Myocyte (in vitro differentiated cells): ENCODE measurements around the gene RNF17. TPM values are rescaled to one million over a fixed set of nuclear protein-coding genes. Genes with fewer than 3 reads are reported as not detected.
"Not testable (repeated sequence)": the region's sequence is repeated elsewhere in the genome, so short reads cannot be mapped to it uniquely, and the experiment has no call there.

ENCODE experiments used
- DNase-seq: peaks from one replicate; pipeline ENCODE4 v3.0.0-alpha.2; 2012; ENCODE audit warnings: low read depth
- total RNA-seq: library from RNA; depleted of rRNA; stranded (reverse); fragments of >200 nt; gene quantifications from 2 replicates; pipeline ENCODE4 v1.2.3, GENCODE V29; 2014

Gene RNF17
- total RNA-seq, 1 donor from 2014 or later = not detected

DNA sequence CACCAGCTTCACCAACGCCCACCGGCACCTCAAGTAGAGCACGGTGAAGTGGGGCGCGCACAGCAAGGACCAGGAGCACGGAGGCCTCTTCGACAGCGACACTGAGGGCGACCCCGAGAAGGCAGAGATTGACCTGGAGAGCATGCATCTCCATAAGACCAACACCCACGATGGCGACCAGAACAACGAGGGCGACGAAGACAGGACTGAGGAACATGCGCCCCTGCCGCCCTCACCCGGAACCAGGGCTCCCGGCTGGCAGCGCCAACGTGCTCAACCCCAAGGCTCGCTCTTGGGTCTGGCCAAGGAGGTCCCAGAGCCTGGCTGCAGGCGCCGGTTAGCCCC lies 18.5 kb upstream of the RNF17 start:
- DNase-seq = no peak

DNA sequence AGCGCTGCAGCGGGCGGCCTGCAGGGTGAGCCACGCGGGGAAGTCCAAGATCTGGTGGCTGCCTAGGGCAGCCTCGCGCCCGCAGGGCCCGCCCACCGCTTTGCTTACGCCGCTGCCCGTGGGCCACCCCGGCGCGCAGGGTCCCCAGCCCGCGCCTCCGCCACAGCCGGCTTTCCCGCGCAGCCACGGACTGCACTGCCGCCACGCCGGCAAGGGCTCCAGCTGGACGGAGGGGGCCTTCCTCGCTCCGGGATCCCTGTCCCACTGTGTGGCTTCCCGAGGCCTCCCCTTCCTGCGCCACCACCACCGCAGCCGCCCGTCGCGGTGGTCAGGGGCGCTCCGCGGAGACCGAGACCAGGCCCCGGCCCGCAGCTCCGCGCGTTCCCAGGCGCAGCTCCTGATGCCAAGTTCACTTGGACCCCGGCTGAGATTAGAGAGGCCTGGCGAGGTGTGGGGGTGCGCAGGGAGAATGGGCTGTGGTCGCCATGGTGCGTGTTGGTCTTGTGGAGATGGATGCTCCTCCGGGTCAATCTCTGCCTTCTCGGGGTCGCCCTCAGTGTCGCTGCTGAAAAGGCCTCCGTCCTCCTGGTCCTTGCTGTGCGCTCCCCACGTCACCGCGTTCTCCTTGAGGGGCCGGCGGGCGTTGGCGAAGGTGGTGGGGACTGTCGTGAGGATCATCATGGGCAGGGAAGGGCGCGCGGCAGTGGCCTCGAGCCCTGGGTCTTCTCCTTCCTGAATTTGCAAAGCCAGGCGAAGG lies 17.9 kb upstream of the RNF17 start:
- DNase-seq = no peak

DNA sequence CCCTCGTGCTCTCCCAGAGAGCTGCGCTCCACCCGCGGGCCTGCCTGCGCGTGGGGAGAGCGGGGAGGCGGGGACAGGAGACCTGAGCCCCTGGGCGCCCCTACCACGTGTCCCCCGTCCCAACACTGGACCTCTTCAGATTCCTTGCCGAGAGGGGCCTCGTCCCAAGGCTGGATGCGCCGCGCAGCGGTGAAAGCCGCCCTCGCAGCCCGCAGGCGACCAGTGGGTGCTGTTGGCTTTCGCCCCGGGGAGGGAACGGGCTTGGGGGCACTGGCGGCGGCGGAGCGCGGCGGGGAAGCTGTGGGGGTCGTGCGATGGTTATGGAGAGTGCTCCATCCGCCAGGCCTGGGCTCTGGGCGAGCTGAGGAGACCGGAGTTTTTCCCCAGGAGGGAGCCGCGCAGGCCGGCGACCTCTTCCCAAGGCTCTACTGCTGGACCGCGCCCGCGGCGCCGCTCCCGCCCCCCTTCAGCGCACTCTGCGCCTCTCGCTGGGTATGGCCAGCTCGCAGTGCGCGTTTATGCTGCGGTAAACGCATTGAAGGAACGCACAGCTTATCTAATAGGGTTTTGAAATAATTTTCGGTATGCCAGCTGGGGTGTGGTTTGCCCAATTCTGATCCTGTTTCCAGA lies 17.2 kb upstream of the RNF17 start:
- DNase-seq = no peak

DNA sequence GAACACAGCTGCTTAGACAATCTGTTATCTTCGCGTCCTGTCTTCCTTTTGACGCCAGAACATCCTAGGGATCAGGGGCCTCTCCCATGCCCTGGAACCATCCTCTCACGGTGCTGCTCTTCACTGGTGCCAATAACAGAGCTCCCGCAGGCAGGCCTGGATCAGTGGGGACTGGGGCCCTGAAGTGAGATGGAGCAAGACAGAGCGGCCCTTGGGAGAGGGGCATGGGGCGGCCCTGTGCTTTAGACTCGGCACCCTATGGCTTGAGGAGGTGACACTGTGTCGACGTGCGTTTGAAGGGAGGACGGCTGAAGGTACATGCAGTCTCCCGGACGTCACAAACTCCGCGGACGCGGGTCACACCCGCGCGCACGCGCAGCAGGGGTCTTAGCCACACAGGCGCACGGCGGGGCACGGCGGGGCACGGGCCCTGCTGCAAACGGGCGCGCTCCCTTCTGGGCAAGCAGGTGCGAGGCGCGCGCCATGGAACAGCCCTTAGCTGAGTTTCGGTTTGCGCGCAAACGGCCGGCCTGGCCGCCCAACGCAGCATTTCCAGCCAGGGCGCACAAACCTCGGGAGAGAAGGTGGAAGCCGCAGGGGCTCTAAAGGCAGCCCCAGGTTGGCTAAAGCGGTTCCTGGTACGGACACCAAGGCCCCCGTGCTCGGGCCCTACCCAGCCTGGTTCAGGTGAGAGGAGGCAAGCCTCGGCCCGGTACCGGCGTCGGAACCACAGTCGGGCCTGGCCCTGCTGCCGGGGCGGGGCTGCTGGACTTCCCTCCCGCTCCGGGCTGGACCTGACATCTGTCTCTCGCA lies 16.5 kb upstream of the RNF17 start:
- DNase-seq = peak; percentile 6

DNA sequence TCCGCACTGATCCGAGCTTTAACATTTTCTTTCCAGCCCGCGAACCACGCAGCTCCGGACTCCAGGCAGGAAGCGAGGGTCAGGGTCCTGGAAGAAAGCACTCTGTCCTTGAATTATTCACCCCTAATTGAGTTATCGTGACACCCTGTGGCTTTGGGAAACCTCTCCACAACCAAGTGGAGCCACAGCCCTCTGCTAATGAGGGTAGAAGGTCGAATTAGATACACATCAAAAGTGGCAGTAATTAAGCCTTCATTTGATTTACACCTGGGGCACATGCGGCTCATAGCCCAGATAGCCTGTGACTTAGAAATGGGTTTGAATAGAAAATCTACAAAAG lies 15.9 kb upstream of the RNF17 start:
- no peak for DNase-seq

DNA sequence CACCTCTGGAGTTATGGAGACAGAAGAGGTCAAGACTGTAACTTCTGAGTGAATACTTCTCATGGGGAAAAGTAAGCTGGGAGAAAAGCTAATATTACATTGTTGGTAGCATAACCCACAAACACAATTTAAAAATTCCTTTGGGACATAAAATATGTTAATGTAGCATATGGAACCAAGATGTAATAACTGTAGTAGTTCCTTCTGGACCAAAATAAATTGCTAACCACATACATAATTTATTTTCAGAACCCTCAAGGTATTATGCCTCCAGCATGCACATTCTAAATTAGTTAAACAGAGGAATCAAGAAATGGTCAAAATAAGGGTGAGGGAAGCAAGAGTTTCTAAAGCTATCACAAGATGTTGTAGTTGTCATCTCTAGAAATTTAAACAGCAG lies 4.8 kb upstream of the RNF17 start:
- no peak for DNase-seq

DNA sequence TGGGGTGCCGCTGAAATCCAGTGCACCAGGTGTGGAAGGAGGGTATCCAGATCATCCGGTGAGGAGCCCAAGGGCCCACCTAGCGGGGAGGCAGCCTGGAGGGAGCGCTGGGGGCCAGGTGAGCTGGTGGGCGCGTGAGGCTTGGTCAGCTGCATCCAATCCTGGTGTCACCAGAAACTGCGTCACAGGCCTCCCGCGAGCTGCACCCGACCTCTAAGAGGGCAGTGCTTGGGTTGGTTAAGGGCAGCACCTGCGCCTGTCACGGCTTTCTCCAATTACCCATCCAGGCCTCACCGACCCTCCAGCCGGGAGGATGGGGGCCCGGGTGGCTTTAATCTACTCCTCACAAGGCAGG lies 284 bp downstream of the RNF17 start:
- DNase-seq = no peak

DNA sequence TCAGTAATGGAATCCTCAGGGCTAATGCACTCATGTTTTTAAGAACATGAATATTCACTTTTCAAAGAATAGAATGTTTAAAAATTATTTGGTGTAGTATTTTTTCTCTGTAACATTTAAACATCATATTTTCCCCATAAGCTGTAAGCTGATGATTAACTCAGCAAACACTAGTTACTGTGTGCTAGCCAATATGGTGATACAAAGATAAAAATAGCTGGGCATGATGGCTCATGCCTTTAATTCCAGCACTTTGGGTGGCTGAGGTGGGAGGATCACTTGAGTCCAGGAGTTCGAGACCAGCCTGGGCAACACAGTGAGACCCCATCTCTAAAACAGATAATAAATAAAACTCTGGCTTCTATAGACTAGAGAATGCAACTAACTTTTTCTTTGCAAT lies 13.2 kb downstream of the RNF17 start:
- no peak for DNase-seq

DNA sequence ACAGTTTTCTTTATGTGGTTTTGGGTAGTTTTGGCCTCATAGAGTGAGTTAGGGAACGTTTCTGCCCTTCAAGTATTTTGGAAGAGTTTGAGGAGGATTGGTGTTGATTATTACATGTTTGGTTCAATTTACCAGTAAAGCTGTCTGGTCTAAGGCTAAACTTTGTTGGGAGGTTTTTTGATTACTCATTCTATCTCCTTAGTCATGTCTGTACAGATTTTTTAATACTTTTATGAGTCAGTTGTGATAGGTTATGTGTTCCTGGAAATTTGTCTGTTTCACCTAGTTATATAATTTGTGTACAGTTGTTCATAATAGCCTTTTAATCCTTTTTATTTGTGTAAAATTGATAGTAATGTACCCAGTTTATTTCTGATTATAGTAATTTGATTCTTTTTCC lies 20.4 kb downstream of the RNF17 start:
- DNase-seq = no peak

DNA sequence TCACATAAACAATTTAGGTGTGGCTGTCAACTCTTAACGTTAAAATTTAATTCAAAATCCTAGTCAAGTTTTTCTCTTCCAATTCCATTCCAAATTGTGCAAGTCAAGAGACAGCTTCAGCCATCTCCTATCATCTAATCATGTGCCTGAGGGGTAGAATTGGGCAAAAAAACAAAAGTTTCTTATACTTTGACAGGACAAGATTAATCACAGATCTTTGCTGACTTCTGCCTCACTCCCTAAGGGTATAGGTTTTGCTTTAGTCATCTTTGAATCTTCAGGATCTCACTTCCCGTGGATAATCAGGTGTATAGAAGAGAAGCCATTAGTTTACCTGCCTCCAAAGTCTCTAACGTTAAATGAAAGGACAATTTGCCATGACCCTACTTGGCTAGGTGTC lies 24.6 kb downstream of the RNF17 start:
- no peak for DNase-seq

DNA sequence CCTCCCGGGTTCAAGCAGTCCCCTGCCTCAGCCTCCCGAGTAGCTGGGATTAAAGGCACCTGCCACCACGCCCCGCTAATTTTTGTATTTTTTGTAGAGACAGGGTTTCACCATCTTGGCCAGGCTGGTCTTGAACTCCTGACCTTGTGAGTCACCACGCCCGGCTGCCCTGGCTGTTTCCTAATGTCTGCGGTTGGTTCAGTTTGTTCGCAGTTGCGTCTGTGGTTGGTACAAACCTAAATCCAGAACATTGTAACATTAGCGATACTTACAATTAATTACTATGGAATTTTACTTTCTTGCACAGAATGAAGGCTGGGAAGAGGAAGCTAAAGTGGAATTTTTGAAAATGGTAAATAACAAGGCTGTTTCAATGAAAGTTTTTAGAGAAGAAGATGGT lies 38.1 kb downstream of the RNF17 start:
- peak; percentile 45 for DNase-seq

DNA sequence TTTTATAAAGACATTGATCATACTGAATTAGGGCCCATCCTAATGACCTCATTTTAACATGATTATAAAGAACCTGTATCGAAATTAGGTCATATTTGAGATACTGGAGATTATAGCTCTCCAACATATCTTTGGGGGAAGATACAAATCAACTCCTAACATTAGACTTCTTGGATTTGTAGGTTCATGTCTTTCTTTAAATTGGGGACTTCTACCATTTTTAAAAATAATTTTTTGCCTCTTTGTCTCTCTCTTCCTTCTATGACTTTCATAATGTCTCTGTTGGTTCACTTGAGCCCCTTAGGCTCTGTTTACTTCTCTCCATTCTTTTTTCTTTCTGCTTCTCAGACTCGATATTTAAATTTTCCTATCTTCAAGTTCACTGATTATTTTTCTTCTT lies 57.2 kb downstream of the RNF17 start:
- no peak for DNase-seq

DNA sequence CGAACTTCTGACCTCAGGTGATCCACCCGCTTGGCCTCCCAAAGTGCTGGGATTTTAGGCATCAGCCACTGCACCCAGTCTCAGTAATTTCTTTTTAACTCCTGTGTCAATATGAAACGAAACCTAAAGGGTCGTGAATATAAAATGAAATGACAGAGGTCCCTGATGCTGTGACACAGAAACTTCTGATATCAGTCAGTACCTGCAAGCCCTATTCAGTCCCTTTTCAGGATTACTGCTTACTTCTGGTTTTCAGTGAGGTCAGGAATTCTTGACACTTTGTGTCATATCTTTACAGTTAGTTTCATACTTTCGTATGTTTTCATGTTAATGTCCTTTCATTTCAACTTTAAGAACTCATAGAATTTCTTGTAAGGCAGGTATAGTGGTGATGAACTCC lies 58.7 kb downstream of the RNF17 start:
- DNase-seq = no peak

DNA sequence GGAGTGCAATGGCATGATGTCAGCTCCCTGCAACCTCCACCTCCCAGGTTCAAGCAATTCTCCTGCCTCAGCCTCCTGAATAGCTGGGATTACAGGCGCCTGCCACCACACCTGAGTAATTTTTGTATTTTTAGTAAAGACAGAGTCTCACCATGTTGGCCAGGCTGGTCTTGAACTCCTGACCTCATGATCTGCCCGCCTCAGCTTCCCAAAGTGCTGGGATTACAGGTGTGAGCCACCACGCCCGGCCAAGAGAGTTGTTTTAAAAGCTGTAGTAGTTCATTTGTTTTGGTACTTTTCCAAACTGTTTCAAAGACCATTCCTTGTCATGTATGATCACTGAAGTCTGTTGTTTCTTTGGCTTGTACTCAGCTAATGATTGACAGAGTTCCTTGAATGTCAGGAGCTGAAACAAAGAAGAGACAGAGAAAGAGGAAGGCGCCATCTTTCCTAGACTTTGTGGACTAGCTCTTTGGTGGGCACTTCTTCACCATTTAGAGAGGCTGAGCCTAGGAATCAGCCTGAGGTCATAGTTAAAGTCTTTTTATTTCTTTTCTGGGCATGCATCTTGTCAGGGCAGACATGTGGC lies 59.2 kb downstream of the RNF17 start:
- DNase-seq = not testable (repeated sequence)

DNA sequence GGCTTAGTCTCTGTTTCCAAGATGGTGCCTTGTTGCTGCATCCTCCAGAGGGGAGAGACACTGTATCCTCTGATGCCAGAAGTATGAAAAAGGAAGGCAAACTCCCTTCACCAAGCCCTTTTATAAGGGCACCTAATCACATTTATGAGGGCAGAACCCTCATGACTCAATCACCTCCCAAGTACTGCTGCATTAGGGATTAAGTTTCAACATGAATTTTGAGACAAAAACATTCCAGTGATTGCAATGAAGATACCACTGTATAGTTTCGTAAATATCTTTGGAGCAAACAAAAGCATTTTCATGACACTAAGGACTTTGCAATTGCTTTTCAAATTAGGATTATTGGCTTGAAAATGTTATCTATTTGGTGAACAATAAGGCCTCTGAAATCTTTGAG lies 63.8 kb downstream of the RNF17 start:
- DNase-seq = no peak

DNA sequence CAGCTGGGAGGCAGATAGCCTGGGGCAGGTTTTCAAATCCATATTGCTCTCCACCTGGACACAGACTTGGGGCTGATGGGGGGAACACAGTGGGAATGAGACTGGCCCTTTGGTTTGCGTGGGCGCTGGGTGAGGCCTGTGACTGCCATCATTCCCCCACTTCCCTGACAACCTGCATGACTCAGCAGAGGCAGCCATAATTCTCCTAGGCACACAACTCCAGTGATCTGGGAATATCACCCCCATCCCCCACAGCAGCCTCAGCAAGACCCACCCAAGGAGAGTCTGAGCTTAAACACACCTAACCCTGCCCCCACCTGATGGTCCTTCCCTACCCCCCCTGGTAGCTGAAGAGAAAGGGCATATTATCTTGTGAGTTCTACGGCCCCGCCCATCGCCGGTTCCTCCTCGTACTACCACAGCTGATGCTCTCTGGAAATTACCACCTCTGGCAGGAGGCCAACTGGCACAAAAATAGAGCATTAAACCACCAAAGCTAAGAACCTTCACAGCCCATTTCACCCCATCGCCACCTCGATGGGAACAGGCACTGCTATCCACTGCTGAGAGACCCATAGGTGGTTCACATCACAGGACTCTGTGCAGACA lies 71.0 kb downstream of the RNF17 start:
- peak; percentile 15 for DNase-seq

DNA sequence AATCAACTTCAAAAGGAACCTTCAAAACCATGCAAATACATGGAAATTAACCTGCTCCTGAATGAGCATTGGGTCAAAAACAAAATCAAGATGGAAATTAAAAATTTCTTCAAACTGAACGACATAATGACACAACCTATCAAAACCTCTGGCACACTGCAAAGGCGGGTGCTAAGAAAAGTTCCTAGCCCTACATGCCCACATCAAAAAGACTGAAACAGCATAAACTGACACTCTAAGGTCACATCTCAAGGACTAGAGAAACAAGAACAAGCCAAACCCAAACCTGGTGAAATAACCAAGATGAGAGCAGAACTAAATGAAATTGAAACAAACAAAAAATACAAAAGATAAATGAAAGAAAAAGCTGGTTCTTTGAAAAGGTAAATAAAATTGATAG lies 73.6 kb downstream of the RNF17 start:
- DNase-seq = not testable (repeated sequence)

DNA sequence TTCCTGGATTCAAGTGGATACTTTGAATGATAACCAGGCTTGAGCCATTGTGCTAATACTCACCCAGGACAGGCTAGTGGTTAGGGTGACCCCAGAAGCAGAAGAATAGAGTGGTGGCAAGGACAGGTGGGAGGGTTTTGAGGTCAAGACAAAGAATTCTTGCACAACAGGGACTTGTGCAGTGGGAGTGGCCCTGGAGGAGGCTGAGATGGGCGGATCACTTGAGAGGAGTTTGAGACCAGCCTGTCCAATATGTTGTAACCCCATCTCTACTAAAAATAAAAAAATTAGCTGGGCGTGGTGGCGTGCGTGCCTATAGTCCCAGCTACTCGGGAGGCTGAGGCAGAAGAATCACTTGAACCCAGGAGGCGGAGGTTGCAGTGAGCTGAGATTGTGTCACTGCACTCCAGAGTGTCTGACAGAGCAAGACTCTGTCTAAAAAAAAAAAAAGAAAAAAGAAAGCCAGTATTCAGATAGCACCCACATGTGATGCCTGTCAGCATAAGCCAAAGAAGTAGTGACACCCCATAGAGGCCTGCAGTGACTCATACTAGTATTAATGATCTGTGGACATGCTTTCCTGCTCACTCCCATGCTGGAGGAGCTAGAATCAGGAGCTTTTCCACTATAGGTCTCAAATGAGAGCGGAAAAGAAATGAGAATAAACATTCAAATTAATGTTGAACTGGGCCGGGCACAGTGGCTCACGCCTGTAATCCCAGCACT lies 78.7 kb downstream of the RNF17 start:
- peak; percentile 29 for DNase-seq

DNA sequence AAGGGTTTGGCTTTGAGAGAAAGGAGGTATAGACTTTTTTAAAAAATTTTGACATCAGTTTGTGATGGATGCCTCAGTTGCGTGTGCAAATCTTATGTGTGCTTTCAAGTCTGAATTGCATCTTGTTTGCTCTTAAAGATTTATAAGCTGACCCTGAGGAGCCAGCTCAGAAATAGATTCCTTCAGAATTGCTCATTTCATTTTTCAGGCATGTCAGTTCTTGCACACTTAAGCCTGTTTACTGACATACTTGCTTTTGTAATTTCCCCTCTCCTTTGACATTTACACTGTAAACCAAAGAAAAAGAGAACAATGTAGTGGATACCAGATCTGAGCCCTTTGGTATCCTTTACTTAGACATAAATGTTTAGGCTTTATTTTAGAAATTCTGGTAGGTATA lies 87.6 kb downstream of the RNF17 start:
- no peak for DNase-seq

DNA sequence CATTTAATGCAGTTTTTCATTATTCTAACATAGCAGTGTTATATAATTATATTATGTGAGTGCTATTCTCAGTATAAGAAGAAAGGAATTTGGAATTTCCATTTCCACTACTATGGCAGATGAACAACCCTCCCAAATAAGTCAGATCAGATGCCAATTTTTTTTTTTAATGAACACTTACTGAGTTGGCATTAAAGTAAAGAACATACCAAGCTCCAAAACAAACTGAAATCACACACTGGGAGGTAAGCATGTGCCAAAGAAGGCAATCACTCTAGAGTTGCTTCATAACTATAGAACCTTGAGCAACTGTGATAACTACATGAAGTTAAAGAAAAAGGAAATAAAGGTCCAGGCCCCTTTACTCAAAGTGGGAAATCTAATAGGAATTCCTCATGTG lies 90.3 kb downstream of the RNF17 start:
- DNase-seq = no peak

DNA sequence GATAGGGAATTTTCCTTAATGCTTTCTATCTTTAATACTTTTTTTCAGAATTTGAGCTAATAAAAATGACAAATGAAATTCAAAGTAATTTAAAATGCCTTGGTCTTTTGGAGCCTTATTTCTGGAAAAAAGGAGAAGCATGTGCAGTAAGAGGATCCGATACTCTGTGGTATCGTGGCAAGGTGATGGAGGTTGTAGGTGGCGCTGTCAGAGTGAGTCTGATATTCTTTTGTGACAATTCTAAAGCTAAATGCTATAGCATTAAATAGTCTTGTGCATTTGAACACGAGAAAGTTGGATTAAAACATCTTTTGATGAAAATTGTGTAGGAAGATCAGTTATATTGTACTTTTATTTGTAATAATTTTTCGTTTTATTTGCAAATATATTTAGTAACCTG lies 95.0 kb downstream of the RNF17 start:
- no peak for DNase-seq
